ENCODE measurements around the gene RFWD3.

DNA sequence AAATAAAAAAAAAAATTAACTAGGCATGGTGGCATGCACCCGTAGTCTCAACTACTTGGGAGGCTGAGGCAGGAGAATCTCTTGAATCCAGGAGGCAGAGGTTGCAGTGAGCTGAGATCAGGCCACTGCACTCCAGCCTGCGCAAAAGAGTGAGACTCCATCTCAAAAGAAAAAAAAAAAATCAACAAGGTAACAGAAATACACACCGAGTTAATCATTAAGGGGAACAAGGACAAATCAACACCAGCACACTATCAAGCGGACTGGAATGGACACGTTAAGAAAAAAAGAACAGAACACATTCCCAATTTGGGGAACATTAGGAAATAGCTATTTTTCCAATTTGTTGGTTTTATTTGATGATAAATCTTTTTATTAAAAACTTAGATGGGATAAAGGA lies 31.4 kb downstream of the RFWD3 start:
- TF ChIP-seq, protein P1, sequence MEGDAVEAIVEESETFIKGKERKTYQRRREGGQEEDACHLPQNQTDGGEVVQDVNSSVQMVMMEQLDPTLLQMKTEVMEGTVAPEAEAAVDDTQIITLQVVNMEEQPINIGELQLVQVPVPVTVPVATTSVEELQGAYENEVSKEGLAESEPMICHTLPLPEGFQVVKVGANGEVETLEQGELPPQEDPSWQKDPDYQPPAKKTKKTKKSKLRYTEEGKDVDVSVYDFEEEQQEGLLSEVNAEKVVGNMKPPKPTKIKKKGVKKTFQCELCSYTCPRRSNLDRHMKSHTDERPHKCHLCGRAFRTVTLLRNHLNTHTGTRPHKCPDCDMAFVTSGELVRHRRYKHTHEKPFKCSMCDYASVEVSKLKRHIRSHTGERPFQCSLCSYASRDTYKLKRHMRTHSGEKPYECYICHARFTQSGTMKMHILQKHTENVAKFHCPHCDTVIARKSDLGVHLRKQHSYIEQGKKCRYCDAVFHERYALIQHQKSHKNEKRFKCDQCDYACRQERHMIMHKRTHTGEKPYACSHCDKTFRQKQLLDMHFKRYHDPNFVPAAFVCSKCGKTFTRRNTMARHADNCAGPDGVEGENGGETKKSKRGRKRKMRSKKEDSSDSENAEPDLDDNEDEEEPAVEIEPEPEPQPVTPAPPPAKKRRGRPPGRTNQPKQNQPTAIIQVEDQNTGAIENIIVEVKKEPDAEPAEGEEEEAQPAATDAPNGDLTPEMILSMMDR (IDR thresholded peaks at IDR 0.05) = no peak
- no peak for TF ChIP-seq POLR2A (IDR thresholded peaks at IDR 0.05)

Measured in testis (tissue), 2 donors.